SK-N-SH treated with all-trans-retinoic acid at 6 μM for 48 hours (cell line): ENCODE data around the gene GRM7.

Experiments
- CSDC2 ChIP-seq: fragments of 250-450 bp; sonication (Bioruptor Pico); IDR thresholded peaks from 2 replicates; pipeline ENCODE4 v1.5.0; 2020; ENCODE audit warnings: mild to moderate bottlenecking, moderate library complexity
- CSRNP3 ChIP-seq: fragments of 250-450 bp; sonication (Bioruptor Pico); IDR thresholded peaks from 2 replicates; pipeline ENCODE4 v1.5.1; 2021; ENCODE audit warnings: mild to moderate bottlenecking, moderate library complexity
- ESRRG ChIP-seq: fragments of 250-450 bp; sonication (Bioruptor Pico); IDR thresholded peaks from 2 replicates; pipeline ENCODE4 v1.6.1; 2021; ENCODE audit warnings: mild to moderate bottlenecking
- ISL1 ChIP-seq: fragments of 250-450 bp; sonication (Bioruptor Pico); IDR thresholded peaks from 2 replicates; pipeline ENCODE4 v2.1.2; 2022; ENCODE audit warnings: mild to moderate bottlenecking, moderate library complexity
- OSR1 ChIP-seq: fragments of 250-450 bp; sonication (Bioruptor Pico); IDR thresholded peaks from 2 replicates; pipeline ENCODE4 v1.8.0; 2022; ENCODE audit warnings: moderate library complexity, mild to moderate bottlenecking, inconsistent platforms
- PPARA ChIP-seq: fragments of 250-450 bp; sonication (Bioruptor Pico); IDR thresholded peaks from 2 replicates; pipeline ENCODE4 v1.5.0; 2020; ENCODE audit warnings: mild to moderate bottlenecking, borderline replicate concordance
- RARB ChIP-seq: fragments of 250-450 bp; sonication (Bioruptor Pico); IDR thresholded peaks from 2 replicates; pipeline ENCODE4 v1.8.0; 2021; ENCODE audit warnings: mild to moderate bottlenecking, moderate library complexity
- TCF4 ChIP-seq: fragments of 250-450 bp; sonication (Bioruptor Pico); IDR thresholded peaks from 2 replicates; pipeline ENCODE4 v1.8.0; 2021; ENCODE audit warnings: mild to moderate bottlenecking, moderate library complexity, borderline replicate concordance
- ZFP30 ChIP-seq: fragments of 450-650 bp; formaldehyde crosslinking; IDR thresholded peaks from 2 replicates; pipeline ENCODE4 v1.5.0; 2022; ENCODE audit warnings: mild to moderate bottlenecking, moderate library complexity

- TF ChIP-seq ZFP30 (CRISPR knock-in tag) (no peak), RARB (CRISPR knock-in tag) (no peak), PPARA (no peak), OSR1 (CRISPR knock-in tag) (no peak), CSRNP3 (CRISPR knock-in tag) (no peak), ISL1 (CRISPR knock-in tag) (no peak), TCF4 (CRISPR knock-in tag) (no peak), CSDC2 (CRISPR knock-in tag) (no peak), ESRRG (no peak)
Observed at GRCh38 chr3:7760718-7761117, 899.8 kb downstream of the GRM7 start.
